ENCODE results near the gene ISCA2.

Gene ISCA2

GRCh38 chr14:74508844-74509428, 15.4 kb downstream of the ISCA2 start:
- DNase-seq (ENCODE audit: low spot score), result no peak

- no peak for DNase-seq (ENCODE audit: low spot score)
Observed at GRCh38 chr14:74509587-74510222, 16.1 kb downstream of the ISCA2 start.

GRCh38 chr14:74510223-74510931, 16.8 kb downstream of the ISCA2 start:
- no peak for DNase-seq (ENCODE audit: low spot score)

- DNase-seq (ENCODE audit: low spot score), result no peak
Observed at GRCh38 chr14:74510959-74511409, 17.4 kb downstream of the ISCA2 start.

GRCh38 chr14:74511966-74512830, 18.6 kb downstream of the ISCA2 start:
- no peak for DNase-seq (ENCODE audit: low spot score)

GRCh38 chr14:74514471-74514941, 20.9 kb downstream of the ISCA2 start:
- DNase-seq (ENCODE audit: low spot score), result no peak

- no peak for DNase-seq (ENCODE audit: low spot score)
Observed at GRCh38 chr14:74515891-74516412, 22.4 kb downstream of the ISCA2 start.

GRCh38 chr14:74516451-74517160, 23.0 kb downstream of the ISCA2 start:
- DNase-seq (ENCODE audit: low spot score), result no peak

- no peak for DNase-seq (ENCODE audit: low spot score)
Observed at GRCh38 chr14:74517731-74518130, 24.2 kb downstream of the ISCA2 start.

GRCh38 chr14:74518221-74518620, 24.7 kb downstream of the ISCA2 start:
- no peak for DNase-seq (ENCODE audit: low spot score)

- no peak for DNase-seq (ENCODE audit: low spot score)
Observed at GRCh38 chr14:74519316-74520074, 25.9 kb downstream of the ISCA2 start.

- DNase-seq (ENCODE audit: low spot score), result no peak
Observed at GRCh38 chr14:74521756-74522155, 28.2 kb downstream of the ISCA2 start.

GRCh38 chr14:74522740-74523139, 29.2 kb downstream of the ISCA2 start:
- DNase-seq (ENCODE audit: low spot score), result no peak

GRCh38 chr14:74524076-74524811, 30.7 kb downstream of the ISCA2 start:
- no peak for DNase-seq (ENCODE audit: low spot score)

- DNase-seq (ENCODE audit: low spot score), result no peak
Observed at GRCh38 chr14:74524812-74525135, 31.2 kb downstream of the ISCA2 start.

- DNase-seq (ENCODE audit: low spot score), result no peak
Observed at GRCh38 chr14:74525361-74525851, 31.8 kb downstream of the ISCA2 start.

GRCh38 chr14:74526854-74527585, 33.5 kb downstream of the ISCA2 start:
- no peak for DNase-seq (ENCODE audit: low spot score)

GRCh38 chr14:74527736-74528280, 34.2 kb downstream of the ISCA2 start:
- no peak for DNase-seq (ENCODE audit: low spot score)

- DNase-seq (ENCODE audit: low spot score), result no peak
Observed at GRCh38 chr14:74528406-74528805, 34.8 kb downstream of the ISCA2 start.
